Activated CD4-positive, CD25-positive, alpha-beta regulatory T cell treated with anti-CD3 and anti-CD28 coated beads, Interleukin-2, amount 50 U/mL, for 72 hours (primary cell): ENCODE data around the gene SIGLEC8.
"Not testable (repeated sequence)": the region's sequence is repeated elsewhere in the genome, so short reads cannot be mapped to it uniquely, and the experiment has no call there.

Source experiments
- DNase-seq: peaks from one replicate; pipeline ENCODE4 v3.0.0; 2021

Gene SIGLEC8

GRCh38 chr19:51472607-51473006 is 14.4 kb upstream of the SIGLEC8 start:
- DNase-seq: no peak

- no peak for DNase-seq
These were observed 13.3 kb upstream of the SIGLEC8 start for GRCh38 chr19:51471527-51471926.

GRCh38 chr19:51470966-51471365 is 12.7 kb upstream of the SIGLEC8 start:
- DNase-seq: no peak

DNA sequence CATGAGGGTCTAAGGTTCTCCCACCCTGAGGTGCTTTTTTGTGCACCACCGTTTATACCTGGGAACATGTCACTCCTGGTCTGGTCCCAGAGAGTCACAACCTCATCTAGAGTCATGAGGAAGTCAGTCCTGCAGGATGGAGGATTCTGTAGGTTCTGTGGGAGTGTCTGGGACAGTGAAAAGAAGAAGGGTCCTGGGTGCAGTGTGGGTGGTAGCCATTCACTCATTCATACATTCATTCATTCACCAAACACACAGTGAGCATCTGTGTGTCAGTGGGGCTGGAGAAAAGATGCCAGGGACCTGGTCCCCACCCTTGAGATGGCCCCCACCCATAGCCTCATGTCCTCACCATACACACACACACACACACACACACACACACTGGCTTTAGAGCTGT is 11.4 kb upstream of the SIGLEC8 start:
- DNase-seq: no peak

GRCh38 chr19:51469162-51469561 is 10.9 kb upstream of the SIGLEC8 start:
- DNase-seq: no peak

- DNase-seq: no peak
These were observed 10.3 kb upstream of the SIGLEC8 start for GRCh38 chr19:51468545-51468920.

DNA sequence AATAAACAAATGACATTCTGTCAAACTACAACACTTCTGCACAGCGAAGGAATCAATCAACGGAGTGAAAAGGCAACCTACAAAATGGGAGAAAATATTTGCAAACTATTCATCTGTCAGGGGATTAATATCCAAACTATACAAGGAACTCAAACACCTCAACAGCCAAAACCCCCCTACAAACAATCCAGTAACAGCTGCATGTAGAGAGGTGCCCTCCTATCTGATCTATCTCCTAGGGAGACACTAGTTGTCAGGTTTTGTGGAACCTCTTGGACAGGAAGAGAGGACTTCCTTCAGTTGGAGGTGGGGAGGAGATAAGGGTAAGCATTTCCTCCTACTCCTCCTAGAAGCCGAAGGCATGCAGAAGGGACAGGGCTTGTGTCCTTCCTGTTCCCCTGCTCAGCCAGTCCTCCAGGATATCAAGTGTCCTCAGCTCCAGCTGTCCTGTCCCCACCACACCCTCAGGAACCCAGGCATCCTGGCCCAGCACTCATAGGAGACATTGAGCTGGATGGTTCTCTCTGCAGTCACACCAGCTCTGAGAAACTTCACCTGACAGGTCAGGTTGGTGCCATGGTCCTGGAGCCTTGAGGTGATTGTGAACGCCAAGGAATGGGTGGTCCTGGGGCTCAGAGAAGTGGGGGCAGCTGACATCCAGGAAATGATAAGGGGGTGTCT is 9.8 kb upstream of the SIGLEC8 start:
- no peak for DNase-seq

GRCh38 chr19:51466723-51467122 is 8.5 kb upstream of the SIGLEC8 start:
- no peak for DNase-seq

DNA sequence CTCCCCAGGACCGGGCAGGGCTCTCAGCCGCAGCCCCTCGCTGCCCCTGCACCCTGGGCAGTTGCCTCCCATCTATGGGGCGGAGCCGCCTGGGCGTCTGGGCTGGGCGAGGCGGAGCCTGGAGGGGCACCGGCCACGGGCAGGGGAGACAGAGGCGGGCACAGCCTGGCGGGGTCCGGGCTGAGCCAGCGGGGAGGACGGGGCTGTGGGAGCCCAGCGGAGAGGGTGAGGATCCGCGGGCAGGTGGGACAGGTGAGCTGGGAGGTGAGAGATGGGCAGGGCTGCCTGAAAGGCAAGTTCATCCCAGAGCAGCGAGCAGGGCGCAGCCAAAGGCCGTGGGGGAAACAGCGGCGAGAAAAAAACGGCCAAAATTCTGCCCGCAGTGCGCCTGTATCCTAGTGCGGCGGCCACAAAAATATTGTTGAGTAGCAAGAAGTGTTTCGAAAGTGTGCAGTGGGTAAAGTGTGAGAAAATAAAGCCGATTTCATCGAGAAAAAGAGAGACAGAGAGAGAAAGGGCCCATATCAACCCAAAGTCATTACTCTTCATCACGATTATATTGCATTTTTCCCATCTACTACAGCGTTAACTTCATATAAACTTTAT is 5.8 kb upstream of the SIGLEC8 start:
- DNase-seq: not testable (repeated sequence)

- no peak for DNase-seq
These were observed 4.4 kb upstream of the SIGLEC8 start for GRCh38 chr19:51462681-51463080.

DNA sequence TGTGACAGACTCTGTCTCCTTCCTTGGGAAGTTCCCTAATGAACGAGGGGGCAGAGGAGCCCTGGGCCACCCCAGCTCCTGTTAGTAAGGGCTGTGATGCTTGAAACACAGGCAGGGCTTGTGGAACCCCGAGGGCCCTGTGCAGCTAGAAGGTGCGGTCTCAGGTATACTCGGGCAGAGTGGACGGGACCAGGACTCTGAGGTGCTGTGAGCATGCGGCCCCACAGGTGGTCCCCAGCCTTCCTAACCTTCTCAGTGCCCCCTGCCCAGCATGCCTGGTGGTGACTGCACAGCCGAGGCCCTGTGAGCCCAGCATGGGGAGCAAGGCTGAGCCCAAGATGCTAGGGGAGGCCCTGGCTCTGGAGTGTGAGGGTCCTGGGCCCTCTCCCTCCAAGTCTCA is 4.0 kb upstream of the SIGLEC8 start:
- DNase-seq: no peak

GRCh38 chr19:51461723-51462161 is 3.5 kb upstream of the SIGLEC8 start:
- DNase-seq: peak; percentile 29

GRCh38 chr19:51460164-51460992 is 2.1 kb upstream of the SIGLEC8 start:
- DNase-seq: peak; percentile 15

- DNase-seq: no peak
These were observed 748 bp upstream of the SIGLEC8 start for GRCh38 chr19:51458899-51459505.

- no peak for DNase-seq
These were observed 772 bp downstream of the SIGLEC8 start for GRCh38 chr19:51457351-51458013.

GRCh38 chr19:51456541-51457290 is 1.5 kb downstream of the SIGLEC8 start:
- DNase-seq: no peak

DNA sequence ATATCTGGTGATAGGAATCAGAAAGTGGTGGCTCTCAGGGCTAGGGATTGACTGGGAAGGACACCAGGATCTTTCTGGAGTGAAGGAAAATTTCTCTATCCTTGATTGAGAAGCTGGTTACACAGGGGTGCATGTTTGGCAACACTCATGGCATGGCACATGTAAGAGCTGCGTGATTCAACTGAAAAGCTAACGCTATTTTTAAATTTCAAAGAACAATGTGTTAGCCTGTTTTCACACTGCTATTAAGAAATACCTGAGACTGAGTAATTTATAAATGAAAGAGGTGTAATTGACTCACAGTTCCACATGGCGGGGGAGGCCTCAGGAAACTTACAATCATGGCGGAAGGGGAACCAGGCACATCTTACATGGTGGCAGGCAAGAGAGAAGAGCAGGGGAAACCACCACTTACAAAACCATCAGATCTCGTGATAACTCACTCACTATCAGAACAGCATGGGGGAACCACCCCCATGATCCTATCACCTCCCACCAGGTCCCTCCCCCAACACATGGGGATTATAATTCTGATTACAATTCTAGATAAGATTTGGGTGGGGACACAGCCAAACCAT is 7.4 kb downstream of the SIGLEC8 start:
- no peak for DNase-seq

DNA sequence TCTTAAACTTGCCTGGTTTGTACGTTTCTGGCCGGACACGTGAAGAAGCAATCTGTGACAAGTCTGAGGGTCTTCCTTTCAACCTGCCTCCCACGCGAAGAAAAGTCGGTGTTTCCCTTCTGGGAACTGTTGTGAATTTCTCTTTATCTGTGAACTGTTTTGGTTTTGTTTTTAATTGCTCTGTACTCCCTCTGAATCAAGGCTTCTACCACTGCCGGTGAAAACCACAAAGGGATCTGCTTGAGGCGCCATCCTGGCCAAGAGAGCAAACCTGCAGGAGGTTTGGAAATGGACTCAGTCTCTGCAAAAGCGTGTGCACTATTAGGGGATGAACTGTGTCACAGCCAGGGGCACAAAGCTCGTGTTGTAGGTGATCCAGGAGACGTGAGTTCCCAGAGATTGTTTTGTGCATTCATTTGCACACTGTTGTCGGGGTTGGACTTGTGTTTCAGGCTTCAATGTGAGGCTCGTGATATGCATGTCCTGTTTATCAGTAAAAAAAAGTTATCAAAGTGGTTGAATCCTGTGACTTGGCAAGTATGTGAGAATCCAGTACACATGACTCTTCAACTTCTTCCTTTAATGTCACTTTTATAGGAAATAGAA is 9.7 kb downstream of the SIGLEC8 start:
- DNase-seq: no peak

DNA sequence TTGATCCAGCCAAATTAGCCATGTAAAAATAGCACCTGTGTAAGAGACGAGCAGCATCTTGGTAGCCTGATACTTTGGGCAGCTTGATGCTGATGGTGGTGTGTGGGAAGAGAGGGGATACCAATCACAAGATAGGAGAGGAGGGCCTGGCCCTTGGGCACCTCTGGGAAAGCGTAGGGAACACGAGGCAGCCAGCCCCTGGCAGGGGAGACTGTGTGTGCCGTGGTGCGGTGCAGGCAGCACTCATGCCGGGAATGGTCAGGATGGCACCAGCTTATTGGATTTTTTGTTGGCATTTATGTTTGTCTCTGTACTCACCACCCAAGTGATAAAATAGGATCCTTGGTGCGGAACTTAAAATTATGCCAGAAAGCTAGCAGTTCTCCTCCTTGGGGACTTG is 10.2 kb downstream of the SIGLEC8 start:
- DNase-seq: no peak

DNA sequence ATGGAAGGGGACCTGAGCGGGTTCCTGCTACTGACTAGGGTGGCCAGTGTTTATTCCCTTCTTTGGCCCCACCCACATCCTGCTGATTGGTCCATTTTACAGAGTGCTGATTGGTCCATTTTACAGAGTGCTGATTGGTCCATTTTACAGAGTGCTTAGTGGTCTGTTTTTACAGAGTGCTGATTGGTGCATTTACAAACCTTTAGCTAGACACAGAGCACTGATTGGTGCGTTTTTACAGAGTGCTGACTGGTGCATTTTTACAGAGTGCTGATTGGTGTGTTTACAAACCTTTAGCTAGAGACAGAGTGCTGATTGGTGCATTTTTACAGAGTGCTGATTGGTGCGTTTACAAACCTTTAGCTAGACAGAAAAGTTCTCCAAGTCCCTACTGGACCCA is 10.7 kb downstream of the SIGLEC8 start:
- not testable (repeated sequence) for DNase-seq
